RWPE2 (cell line): ENCODE data around the gene CYP24A1.

Experiments used
- ATAC-seq: fragments of 200-7000 bp; cut with Tn5 transposase; 3 replicates; pipeline ENCODE4 v1.9.1; 2021; ENCODE audit warnings: low read depth
- DNase-seq: peaks from one replicate; pipeline ENCODE4 v3.0.0-alpha.2; 2020; ENCODE audit warnings: low spot score
- H3K27ac ChIP-seq: fragments of 450-650 bp; 2 replicates; pipeline ENCODE4 v1.5.1; 2017; ENCODE audit warnings: mild to moderate bottlenecking; ENCODE audit not compliant: poor library complexity, severe bottlenecking
- H3K27me3 ChIP-seq: fragments of 250-450 bp; sonication (Bioruptor Pico); 2 replicates; pipeline ENCODE4 v1.5.1; 2021; ENCODE audit warnings: mild to moderate bottlenecking, moderate library complexity; ENCODE audit not compliant: insufficient read depth, poor library complexity, severe bottlenecking
- H3K36me3 ChIP-seq: fragments of 250-450 bp; sonication (Bioruptor Pico); 2 replicates; pipeline ENCODE4 v1.5.1; 2020; ENCODE audit warnings: low read depth, mild to moderate bottlenecking, moderate library complexity
- H3K4me1 ChIP-seq: fragments of 250-450 bp; sonication (Bioruptor Pico); 2 replicates; pipeline ENCODE4 v1.5.1; 2021; ENCODE audit warnings: mild to moderate bottlenecking, moderate library complexity; ENCODE audit not compliant: insufficient read depth, poor library complexity, severe bottlenecking
- H3K4me3 ChIP-seq: fragments of 250-450 bp; sonication (Bioruptor Pico); 2 replicates; pipeline ENCODE4 v1.5.1; 2021; ENCODE audit warnings: mild to moderate bottlenecking, moderate library complexity; ENCODE audit not compliant: severe bottlenecking
- H3K9me3 ChIP-seq: fragments of 250-450 bp; sonication (Bioruptor Pico); 2 replicates; pipeline ENCODE4 v1.5.1; 2021; ENCODE audit warnings: mild to moderate bottlenecking, moderate library complexity; ENCODE audit not compliant: severe bottlenecking
- CTCF ChIP-seq: fragments of 450-650 bp; IDR thresholded peaks from one replicate; pipeline ENCODE4 v1.5.1; 2017; ENCODE audit warnings: mild to moderate bottlenecking, moderate library complexity; ENCODE audit not compliant: poor library complexity, severe bottlenecking

CYP24A1 gene

GRCh38 chr20:54214566-54214965, 40.8 kb upstream of the CYP24A1 start:
- Histone ChIP-seq H3K27ac (no peak overlapping the region), H3K9me3 (no peaks in the 10 kb centered on the region), H3K4me3 (no peak overlapping the region), H3K36me3 (peaks cover 79% of the 10 kb centered on the region), H3K4me1 (no peaks in the 10 kb centered on the region), H3K27me3 (peaks cover 3% of the 10 kb centered on the region)
- ATAC-seq (no peak), DNase-seq (no peak)
- TF ChIP-seq CTCF, result no peak

- ATAC-seq (no peak), DNase-seq (no peak)
- TF ChIP-seq CTCF, result no peak
- H3K36me3 ChIP-seq, result peaks cover 62% of the 10 kb centered on the region
- no peaks in the 10 kb centered on the region for H3K27me3 ChIP-seq
- H3K4me1 ChIP-seq, result peaks cover 5% of the 10 kb centered on the region
- H3K9me3 ChIP-seq, result no peaks in the 10 kb centered on the region
- H3K27ac ChIP-seq, result no peak overlapping the region
- no peak overlapping the region for H3K4me3 ChIP-seq
Measured at GRCh38 chr20:54212871-54213270, 39.1 kb upstream of the CYP24A1 start.

GRCh38 chr20:54212226-54212625, 38.4 kb upstream of the CYP24A1 start:
- no peak for ATAC-seq
- Histone ChIP-seq H3K36me3 (peaks cover 56% of the 10 kb centered on the region), H3K27ac (no peak overlapping the region), H3K4me1 (peaks cover 5% of the 10 kb centered on the region), H3K4me3 (no peak overlapping the region), H3K9me3 (no peaks in the 10 kb centered on the region), H3K27me3 (no peaks in the 10 kb centered on the region)
- TF ChIP-seq CTCF, result no peak
- no peak for DNase-seq

GRCh38 chr20:54209216-54209813, 35.5 kb upstream of the CYP24A1 start:
- peak; percentile 35 for TF ChIP-seq CTCF
- H3K27ac ChIP-seq, result no peak overlapping the region
- H3K36me3 ChIP-seq, result peaks cover 28% of the 10 kb centered on the region
- ATAC-seq (no peak), DNase-seq (no peak)
- H3K4me3 ChIP-seq, result peak overlapping the region; percentile 88
- H3K9me3 ChIP-seq, result no peaks in the 10 kb centered on the region
- no peaks in the 10 kb centered on the region for H3K27me3 ChIP-seq
- H3K4me1 ChIP-seq, result peaks cover 5% of the 10 kb centered on the region

GRCh38 chr20:54208548-54209176, 34.9 kb upstream of the CYP24A1 start:
- TF ChIP-seq CTCF, result no peak
- Histone ChIP-seq H3K27me3 (no peaks in the 10 kb centered on the region), H3K4me3 (peak overlapping the region; percentile 88), H3K36me3 (peaks cover 22% of the 10 kb centered on the region), H3K4me1 (peaks cover 5% of the 10 kb centered on the region), H3K27ac (peak overlapping the region; percentile 56), H3K9me3 (no peaks in the 10 kb centered on the region)
- ATAC-seq, result peak; percentile 38
- no peak for DNase-seq
